ENCODE results near the gene MXRA8.
"Not testable (repeated sequence)": the region's sequence is repeated elsewhere in the genome, so short reads cannot be mapped to it uniquely, and the experiment has no call there.

The MXRA8 gene, protein sequence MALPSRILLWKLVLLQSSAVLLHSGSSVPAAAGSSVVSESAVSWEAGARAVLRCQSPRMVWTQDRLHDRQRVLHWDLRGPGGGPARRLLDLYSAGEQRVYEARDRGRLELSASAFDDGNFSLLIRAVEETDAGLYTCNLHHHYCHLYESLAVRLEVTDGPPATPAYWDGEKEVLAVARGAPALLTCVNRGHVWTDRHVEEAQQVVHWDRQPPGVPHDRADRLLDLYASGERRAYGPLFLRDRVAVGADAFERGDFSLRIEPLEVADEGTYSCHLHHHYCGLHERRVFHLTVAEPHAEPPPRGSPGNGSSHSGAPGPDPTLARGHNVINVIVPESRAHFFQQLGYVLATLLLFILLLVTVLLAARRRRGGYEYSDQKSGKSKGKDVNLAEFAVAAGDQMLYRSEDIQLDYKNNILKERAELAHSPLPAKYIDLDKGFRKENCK

DNA sequence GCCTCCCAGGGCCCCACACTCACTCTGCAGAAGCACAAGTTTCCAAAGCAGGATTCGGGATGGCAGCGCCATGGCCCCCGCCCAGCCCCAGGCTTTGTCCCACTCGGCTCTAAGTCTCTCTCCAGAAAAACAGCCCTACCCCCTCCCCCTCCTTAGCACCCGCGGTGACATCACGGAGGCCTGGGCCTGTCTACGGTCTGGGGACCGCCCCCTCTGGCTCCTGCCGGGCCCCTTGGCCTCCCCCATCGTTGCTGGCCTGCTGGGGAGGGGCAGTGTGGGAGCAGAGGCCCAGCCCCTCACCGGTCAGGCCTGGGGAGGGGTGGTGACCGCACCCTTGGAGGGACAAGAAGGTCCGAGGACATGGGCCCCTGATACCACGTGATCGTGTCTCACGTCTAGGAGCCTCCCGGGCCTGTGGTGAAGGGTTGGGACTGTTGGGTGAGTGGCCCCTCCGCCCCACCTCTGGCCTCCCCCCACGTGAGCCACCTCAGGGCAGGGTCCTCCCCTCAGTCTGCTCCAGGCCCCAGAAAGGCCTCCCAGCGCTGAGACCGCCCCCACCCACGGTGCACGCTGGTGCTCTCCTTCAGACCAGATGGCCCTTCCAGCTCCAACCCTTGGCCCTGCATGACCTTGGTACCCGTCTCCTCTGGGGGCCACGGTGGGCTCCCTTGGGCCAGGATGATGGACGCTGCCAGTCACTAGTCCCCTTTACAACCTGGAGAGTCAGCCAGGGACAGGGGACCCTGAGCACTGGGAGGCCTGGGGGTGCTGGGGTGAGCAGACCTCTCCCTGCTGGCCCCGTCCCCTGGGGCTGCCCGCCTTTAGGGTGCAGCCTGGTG lies at the start of gene MXRA8:
TSS of gene MXRA8 (minus strand) at position 123 of the 839 bp plus-strand sequence. CDS start at position 72, 51 bp downstream.
- DNase-seq: no peak

DNA sequence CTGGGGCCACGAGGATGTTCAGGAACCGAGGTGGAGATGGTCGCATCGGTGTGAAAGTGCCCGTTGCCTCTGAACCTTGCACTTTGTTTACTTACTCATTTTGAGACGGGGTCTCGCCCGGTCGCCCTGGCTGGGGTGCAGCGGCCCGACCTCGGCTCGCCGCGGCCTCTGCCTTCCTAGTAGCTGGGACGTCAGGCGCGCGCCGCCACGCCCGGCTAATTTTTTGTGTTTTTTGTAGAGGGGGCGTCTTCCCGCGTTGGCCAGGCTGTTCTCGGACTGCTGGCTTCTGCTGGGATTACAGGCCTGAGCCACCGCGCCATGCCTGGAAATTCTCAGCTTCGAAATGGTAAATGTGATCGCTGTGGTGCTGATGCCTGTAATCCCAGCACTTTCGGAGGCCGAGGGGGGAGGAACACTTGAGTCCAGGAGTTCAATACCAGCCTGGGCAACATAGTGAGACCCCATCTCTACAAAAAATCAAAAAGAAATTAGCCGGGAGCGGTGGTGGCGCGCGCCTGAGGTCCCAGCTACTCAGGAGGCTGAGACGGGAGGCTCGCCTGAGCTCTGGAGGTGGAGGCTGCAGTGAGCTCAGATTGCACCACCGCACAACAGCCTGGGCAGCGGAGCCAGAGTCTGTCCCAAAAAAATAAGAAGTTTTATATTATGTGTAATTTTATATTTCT lies 49.4 kb upstream of the MXRA8 start:
- no peak for DNase-seq

- DNase-seq: peak; percentile 96
Observed at GRCh38 chr1:1406821-1407635, 48.7 kb upstream of the MXRA8 start, which contains the start of gene MRPL20. MRPL20 (minus strand) TSS chr1:1407293; CDS start chr1:1407217, 76 bp downstream.

- no peak for DNase-seq
Observed at GRCh38 chr1:1406101-1406820, 47.9 kb upstream of the MXRA8 start.

- DNase-seq: no peak
Observed at GRCh38 chr1:1403653-1404052, 45.3 kb upstream of the MXRA8 start.

GRCh38 chr1:1402901-1403392 lies 44.6 kb upstream of the MXRA8 start:
- not testable (repeated sequence) for DNase-seq

GRCh38 chr1:1402072-1402900 lies 43.9 kb upstream of the MXRA8 start:
- DNase-seq: no peak

- no peak for DNase-seq
Observed at GRCh38 chr1:1401457-1402010, 43.2 kb upstream of the MXRA8 start.

- no peak for DNase-seq
Observed at GRCh38 chr1:1400576-1401456, 42.5 kb upstream of the MXRA8 start.

DNA sequence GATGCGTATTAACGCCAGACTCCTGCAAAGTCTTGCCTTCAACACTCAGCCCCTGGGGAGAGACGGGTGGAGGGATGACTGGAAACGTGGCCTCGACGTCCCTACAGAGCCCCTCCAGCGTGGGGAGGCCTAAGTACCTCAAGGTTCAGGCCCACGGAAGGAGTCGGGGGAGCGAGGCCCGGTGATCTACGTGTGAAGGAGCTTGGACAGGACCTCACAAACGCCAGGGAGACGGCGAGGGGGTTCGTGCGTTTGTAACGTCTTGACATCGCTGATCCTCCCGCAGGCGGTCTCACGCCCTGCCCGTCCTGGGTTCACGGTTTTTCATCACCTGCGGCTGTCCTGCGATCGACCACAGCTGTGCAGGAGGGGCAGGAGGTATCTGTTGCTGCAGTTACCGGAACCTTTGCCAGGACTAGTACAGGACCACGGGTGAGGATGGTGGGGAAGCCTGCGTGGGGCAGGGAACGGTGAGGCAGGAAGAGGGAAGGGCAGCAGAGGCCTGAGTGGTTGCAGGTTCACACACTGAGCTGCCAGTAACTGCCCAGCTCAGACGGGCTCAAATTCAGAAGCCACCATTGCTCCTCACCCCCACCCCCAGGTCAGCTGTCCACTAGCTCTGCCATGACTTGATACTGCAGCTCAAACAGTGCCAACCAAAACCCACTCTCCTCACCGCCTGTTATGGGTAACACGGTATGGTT lies 41.7 kb upstream of the MXRA8 start:
- peak; percentile 45 for DNase-seq

GRCh38 chr1:1399187-1399871 lies 41.0 kb upstream of the MXRA8 start, which contains the start of gene CCNL2:
CCNL2 (minus strand) TSS chr1:1399335; CDS start chr1:1399306, 29 bp downstream.
- DNase-seq: peak; percentile 100

DNA sequence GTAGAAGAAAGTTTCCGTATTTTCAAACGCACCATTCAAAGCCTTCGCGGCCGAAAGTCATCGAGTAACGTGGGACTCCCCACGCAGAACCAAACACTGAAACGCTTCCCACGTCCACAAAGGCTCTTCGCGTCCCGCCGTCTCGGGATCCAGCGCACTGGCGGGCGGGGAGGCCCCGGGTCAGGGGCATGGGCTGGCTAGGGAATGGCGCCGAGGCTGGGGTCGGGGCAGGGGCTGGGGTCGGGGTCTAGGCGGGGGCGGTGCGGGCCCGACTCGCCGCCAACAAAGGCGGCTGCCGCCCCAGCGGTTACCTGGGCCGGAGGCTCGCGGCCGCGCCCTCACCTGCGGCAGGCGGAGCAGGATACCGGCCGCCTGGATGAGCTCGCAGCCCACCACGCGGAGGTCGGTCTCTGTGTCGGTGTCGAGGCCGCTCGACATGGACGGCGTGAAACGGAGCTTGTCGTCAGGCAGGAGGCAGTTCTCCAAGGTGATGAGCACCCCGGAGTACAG lies 40.4 kb upstream of the MXRA8 start:
- DNase-seq: no peak

DNA sequence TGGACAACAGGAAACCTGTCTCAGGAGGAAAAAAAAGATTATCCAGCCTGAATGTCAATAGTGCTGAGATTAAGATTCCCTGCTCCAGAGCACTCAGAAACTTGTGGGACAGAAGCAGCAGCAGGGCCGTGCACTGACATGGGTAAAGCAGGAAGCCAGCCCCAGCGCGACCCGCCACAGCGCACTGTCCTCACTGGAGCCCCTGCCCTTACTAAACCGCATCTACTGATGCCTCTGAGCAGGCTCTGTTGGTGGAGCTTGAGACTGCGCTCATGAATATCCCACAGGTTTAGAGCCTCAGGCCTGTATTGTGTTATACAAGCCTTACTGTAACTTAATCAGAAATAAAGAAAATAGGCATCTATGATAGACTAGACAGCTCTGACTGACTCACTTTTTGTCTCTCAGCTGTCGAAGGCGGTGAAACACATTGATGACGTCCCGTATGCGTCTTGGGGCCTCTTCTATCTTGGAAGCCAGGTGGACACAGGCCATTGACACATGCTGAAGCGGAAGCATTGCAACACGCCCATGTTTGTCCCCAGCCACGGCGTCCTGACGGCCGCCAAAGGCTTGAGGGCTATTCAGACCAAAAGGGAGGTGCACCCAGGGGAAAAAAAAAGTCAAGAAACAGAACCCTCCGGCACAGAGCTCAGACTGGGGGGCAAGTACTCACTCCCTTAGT lies 39.6 kb upstream of the MXRA8 start:
- no peak for DNase-seq

- DNase-seq: no peak
Observed at GRCh38 chr1:1395166-1395565, 36.8 kb upstream of the MXRA8 start.

DNA sequence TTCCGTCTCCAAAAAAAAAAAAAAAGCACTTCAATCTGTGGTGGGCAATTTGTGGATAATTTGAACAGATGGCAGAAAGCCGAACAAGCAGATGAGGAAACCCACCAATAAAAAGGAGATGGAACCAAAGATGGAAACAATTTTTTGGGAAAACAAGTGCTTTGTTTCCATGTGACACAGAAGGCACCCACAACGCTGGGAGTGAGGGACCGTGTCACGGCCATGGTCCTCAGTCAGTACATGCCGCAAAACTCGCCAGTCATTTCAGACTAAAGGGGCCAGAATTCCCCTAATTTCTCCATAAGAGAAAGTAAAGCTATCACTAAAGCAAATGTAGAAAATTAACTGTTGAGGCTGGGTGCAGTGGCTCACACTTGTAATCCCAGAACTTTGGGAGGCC lies 35.8 kb upstream of the MXRA8 start:
- no peak for DNase-seq

GRCh38 chr1:1393428-1393827 lies 35.1 kb upstream of the MXRA8 start:
- DNase-seq: no peak

- no peak for DNase-seq
Observed at GRCh38 chr1:1393014-1393413, 34.7 kb upstream of the MXRA8 start.

Data from activated CD4-positive, CD25-positive, alpha-beta regulatory T cell treated with anti-CD3 and anti-CD28 coated beads, Interleukin-2, amount 50 U/mL, for 72 hours (primary cell).